H1 (cell line): ENCODE measurements around the gene RAD51B. TPM values are rescaled to one million over a fixed set of nuclear protein-coding genes. Genes with fewer than 3 reads are reported as not detected.

ENCODE experiments used
- CTCF ChIA-PET: fragments of 300-600 bp; sonication (Branson Sonifier 250); formaldehyde crosslinking; loops from one replicate; lab custom pipeline; 2021; ENCODE audit not compliant: partially characterized antibody; lab: Charles Lee
- POLR2A ChIA-PET: fragments of 300-600 bp; sonication (Branson Sonifier 250); formaldehyde crosslinking; loops from one replicate; lab custom pipeline; 2021; ENCODE audit warnings: inconsistent platforms; ENCODE audit not compliant: partially characterized antibody; lab: Charles Lee
- DNase-seq, 2 experiments: peaks; one replicate each; pipeline versions ENCODE4 v3.0.0 to v3.0.0-alpha.2; 2010 to 2022; ENCODE audit warnings: low spot score in 2 of 2, low read depth in 1 of 2, mixed read lengths in 1 of 2
- FAIRE-seq: peaks from 2 replicates; lab custom pipeline; 2011; peaks lifted over from hg19 to GRCh38; lab: Jason Lieb, UNC
- H2AFZ ChIP-seq: 2 replicates; pipeline ENCODE4 v1.8.1; 2012; ENCODE audit warnings: low read length, inconsistent platforms
- H2AK5ac ChIP-seq: 2 replicates; pipeline ENCODE4 v1.6.1; 2013; ENCODE audit warnings: low read depth, low read length
- H2BK120ac ChIP-seq: replicated peaks from 2 replicates; pipeline ENCODE3; 2013; ENCODE audit warnings: low read depth, low read length, inconsistent platforms
- H2BK12ac ChIP-seq: 2 replicates; pipeline ENCODE4 v1.6.1; 2013; ENCODE audit warnings: low read depth, low read length
- H2BK15ac ChIP-seq: 2 replicates; pipeline ENCODE4 v1.6.1; 2013; ENCODE audit warnings: low read length
- H2BK20ac ChIP-seq: 2 replicates; pipeline ENCODE4 v1.6.1; 2013; ENCODE audit warnings: low read length
- H2BK5ac ChIP-seq: 2 replicates; pipeline ENCODE4 v1.6.1; 2013; ENCODE audit warnings: low read depth, low read length
- H3K14ac ChIP-seq: 2 replicates; pipeline ENCODE4 v1.6.1; 2013; ENCODE audit warnings: inconsistent platforms; ENCODE audit not compliant: insufficient read length
- H3K18ac ChIP-seq: 2 replicates; pipeline ENCODE4 v1.6.1; 2013; ENCODE audit warnings: low read length; ENCODE audit errors: extremely low read depth
- H3K23ac ChIP-seq: 2 replicates; pipeline ENCODE4 v1.6.1; 2013; ENCODE audit warnings: inconsistent platforms; ENCODE audit not compliant: insufficient read length
- H3K23me2 ChIP-seq: 2 replicates; pipeline ENCODE4 v1.6.1; 2013; ENCODE audit warnings: low read depth, low read length
- H3K27ac ChIP-seq: 2 replicates; pipeline ENCODE4 v1.6.1; 2011; ENCODE audit warnings: low read depth, low read length, inconsistent platforms
- H3K27me3 ChIP-seq, 4 experiments: replicated peaks in 1 of 4; 1 replicate in 1 of 4; 2 replicates in 3 of 4; pipeline versions ENCODE4 v1.6.1 to v1.8.1; 2011 to 2013; ENCODE audit warnings: low read length in 3 of 4, mild to moderate bottlenecking in 3 of 4, inconsistent platforms in 2 of 4, mixed read lengths in 2 of 4, moderate library complexity in 1 of 4; ENCODE audit not compliant: control insufficient read depth in 3 of 4, insufficient read depth in 3 of 4; ENCODE audit errors: extremely low read depth in 1 of 4
- H3K36me3 ChIP-seq, 4 experiments: 2 replicates each; pipeline versions ENCODE4 v1.6.1 to v1.8.1; 2011 to 2013; ENCODE audit warnings: mild to moderate bottlenecking in 4 of 4, low read length in 3 of 4, moderate library complexity in 2 of 4, control low read depth in 1 of 4, inconsistent platforms in 1 of 4; ENCODE audit not compliant: insufficient read depth in 4 of 4, control insufficient read depth in 2 of 4
- H3K4ac ChIP-seq: replicated peaks from 2 replicates; pipeline ENCODE3; 2013; ENCODE audit warnings: low read length, low read depth, mixed read lengths, inconsistent platforms; ENCODE audit not compliant: insufficient read length
- H3K4me1 ChIP-seq, 4 experiments: replicated peaks in 1 of 4; 1 replicate in 1 of 4; 2 replicates in 3 of 4; pipeline versions ENCODE4 v1.6.1 to v1.8.1; 2011 to 2013; ENCODE audit warnings: low read length in 3 of 4, inconsistent platforms in 2 of 4, mixed read lengths in 1 of 4; ENCODE audit not compliant: insufficient read depth in 4 of 4, control insufficient read depth in 3 of 4
- H3K4me2 ChIP-seq, 2 experiments: 2 replicates each; pipeline versions ENCODE4 v1.6.1 to v1.8.1; 2011 to 2013; ENCODE audit warnings: low read depth in 2 of 2, low read length in 2 of 2, control low read depth in 1 of 2, inconsistent platforms in 1 of 2, mild to moderate bottlenecking in 1 of 2; ENCODE audit not compliant: insufficient read depth in 1 of 2
- H3K4me3 ChIP-seq, 4 experiments: fragments of 200-600, 300-600 bp in 1 of 4; sonication (generic), shearing (Covaris generic), sonication (Bioruptor Twin) in 1 of 4; 2 replicates each; pipeline versions ENCODE4 v1.5.1 to v1.8.1; 2011 to 2016; ENCODE audit warnings: low read length in 4 of 4, low read depth in 3 of 4, control low read depth in 2 of 4, inconsistent platforms in 2 of 4, mild to moderate bottlenecking in 2 of 4, mixed read lengths in 1 of 4, moderate library complexity in 1 of 4; ENCODE audit not compliant: insufficient read depth in 2 of 4; ENCODE audit errors: extremely low read depth in 1 of 4
- H3K56ac ChIP-seq: replicated peaks from 2 replicates; pipeline ENCODE3; 2013; ENCODE audit warnings: low read depth, mild to moderate bottlenecking, mixed read lengths, low read length, inconsistent platforms; ENCODE audit not compliant: insufficient read length
- H3K79me1 ChIP-seq: 2 replicates; pipeline ENCODE4 v1.6.1; 2013; ENCODE audit warnings: low read depth, low read length, control low read depth
- H3K79me2 ChIP-seq, 2 experiments: 2 replicates each; pipeline versions ENCODE4 v1.6.1 to v1.8.1; 2012 to 2013; ENCODE audit warnings: low read length in 2 of 2, mild to moderate bottlenecking in 2 of 2, inconsistent platforms in 1 of 2; ENCODE audit not compliant: insufficient read depth in 2 of 2, control insufficient read depth in 1 of 2
- H3K9ac ChIP-seq, 4 experiments: replicated peaks in 1 of 4; 1 replicate in 1 of 4; 2 replicates in 3 of 4; pipeline versions ENCODE4 v1.6.1 to v1.8.1; 2011 to 2013; ENCODE audit warnings: low read depth in 3 of 4, low read length in 3 of 4, control low read depth in 2 of 4, mild to moderate bottlenecking in 2 of 4, moderate library complexity in 2 of 4, inconsistent platforms in 1 of 4; ENCODE audit errors: extremely low read depth in 1 of 4
- H3K9me3 ChIP-seq, 2 experiments: 2 replicates each; pipeline versions ENCODE4 v1.6.1 to v1.8.1; 2012 to 2013; ENCODE audit warnings: mild to moderate bottlenecking in 2 of 2, moderate library complexity in 2 of 2, control low read depth in 1 of 2, inconsistent platforms in 1 of 2, low read depth in 1 of 2, low read length in 1 of 2, mixed read lengths in 1 of 2; ENCODE audit not compliant: insufficient read depth in 2 of 2
- H4K20me1 ChIP-seq, 2 experiments: replicated peaks in 1 of 2; 2 replicates each; pipeline versions ENCODE3 to v1.8.1; 2011 to 2013; ENCODE audit warnings: inconsistent platforms in 2 of 2, low read length in 2 of 2, mild to moderate bottlenecking in 1 of 2; ENCODE audit not compliant: insufficient read depth in 2 of 2, control insufficient read depth in 1 of 2
- H4K5ac ChIP-seq: 2 replicates; pipeline ENCODE4 v1.6.1; 2013; ENCODE audit warnings: low read length, low read depth, mixed read lengths, inconsistent platforms; ENCODE audit not compliant: insufficient read length
- H4K8ac ChIP-seq: 2 replicates; pipeline ENCODE4 v1.8.0; 2013; ENCODE audit warnings: mild to moderate bottlenecking, moderate library complexity, low read length, inconsistent platforms; ENCODE audit not compliant: insufficient read depth; ENCODE audit errors: extremely low read depth
- H4K91ac ChIP-seq: replicated peaks from 2 replicates; pipeline ENCODE3; 2013; ENCODE audit warnings: low read length, mixed read lengths, inconsistent platforms; ENCODE audit not compliant: insufficient read length
- BCL11A ChIP-seq, 2 experiments: IDR thresholded peaks; one replicate each; pipeline ENCODE4 v1.6.1; 2011; ENCODE audit warnings: low read depth in 2 of 2, low read length in 2 of 2, mild to moderate bottlenecking in 2 of 2
- CBX5 ChIP-seq: fragments of 300-800, 300-1000 bp; sonication (generic); IDR thresholded peaks from 2 replicates; pipeline ENCODE4 v1.7.1; 2016; ENCODE audit warnings: antibody characterized with exemption, low read length, low read depth
- CTBP2 ChIP-seq: IDR thresholded peaks from 2 replicates; pipeline ENCODE4 v1.7.0; 2011; ENCODE audit warnings: borderline replicate concordance, mild to moderate bottlenecking, moderate library complexity, mixed read lengths, low read length; ENCODE audit not compliant: insufficient read depth, insufficient read length
- GABPA ChIP-seq: IDR thresholded peaks from 2 replicates; pipeline ENCODE4 v1.6.1; 2011; ENCODE audit warnings: mild to moderate bottlenecking, low read length, moderate library complexity, borderline replicate concordance; ENCODE audit not compliant: insufficient read depth
- NRF1 ChIP-seq: IDR thresholded peaks from 2 replicates; pipeline ENCODE4 v1.6.1; 2011; ENCODE audit warnings: mild to moderate bottlenecking, low read depth, low read length, improper control_type of control experiment
- POLR2AphosphoS5 ChIP-seq: IDR thresholded peaks from 2 replicates; pipeline ENCODE4 v1.6.1; 2011; ENCODE audit warnings: low read depth, low read length
- RXRA ChIP-seq: IDR thresholded peaks from 2 replicates; pipeline ENCODE4 v1.6.1; 2011; ENCODE audit warnings: low read depth, mild to moderate bottlenecking, low read length, moderate library complexity; ENCODE audit not compliant: insufficient read depth
- SP2 ChIP-seq: IDR thresholded peaks from 2 replicates; pipeline ENCODE4 v1.6.1; 2012; ENCODE audit warnings: mild to moderate bottlenecking, low read length, inconsistent platforms
- TCF12 ChIP-seq: IDR thresholded peaks from 2 replicates; pipeline ENCODE4 v1.6.1; 2011; ENCODE audit warnings: low read depth, mild to moderate bottlenecking, low read length
- TEAD4 ChIP-seq: IDR thresholded peaks from 2 replicates; pipeline ENCODE4 v1.6.1; 2012; ENCODE audit warnings: low read depth, low read length, inconsistent platforms, mixed read lengths
- WGBS, 2 experiments: shearing (Covaris generic) in 1 of 2; methylation state at CpG; one replicate each; pipeline versions ENCODE4 v1.1.6 to v1.1.7; 2013 to 2015; ENCODE audit warnings: low lambda C conversion rate in 2 of 2, mixed read lengths in 2 of 2, inconsistent platforms in 1 of 2, low coverage in 1 of 2, missing lambda C conversion rate in 1 of 2; ENCODE audit not compliant: insufficient replicate concordance in 2 of 2, insufficient coverage in 1 of 2, insufficient read length in 1 of 2; ENCODE audit errors: extremely low coverage in 1 of 2, missing lambda C conversion rate in 1 of 2; 5-methylcytosine and 5-hydroxymethylcytosine counted together
- polyA plus RNA-seq, 7 experiments: library from polyadenylated mRNA; depleted of rRNA in 3 of 7; stranded (reverse) in 5 of 7; unstranded in 2 of 7; fragments of >200 nt in 5 of 7; fragments of 200-250 nt in 2 of 7; gene quantifications; 1 replicate in 5 of 7; 2 replicates in 1 of 7; 4 replicates in 1 of 7; pipeline versions ENCODE4 v1.2.1 to v1.2.3, GENCODE V29; 2011 to 2013; ENCODE audit warnings: missing spikeins in 2 of 7, mixed read lengths in 2 of 7
- total RNA-seq: library from RNA; stranded (reverse); fragmentation: NEBNext Ultra II Directional; extraction: Animal tissue kit (Norgen Biotek cat#: 25700); gene quantifications from 2 replicates; pipeline ENCODE4 v1.2.1, GENCODE V29; 2021
- TF ChIP-seq, protein P1 (sequence below), 3 experiments: IDR thresholded peaks; 1 replicate in 2 of 3; 2 replicates in 1 of 3; pipeline versions ENCODE4 v1.5.1 to v1.6.1; 2011; ENCODE audit warnings: low read length in 3 of 3, mild to moderate bottlenecking in 3 of 3, inconsistent platforms in 2 of 3, low read depth in 1 of 3, moderate library complexity in 1 of 3; ENCODE audit not compliant: insufficient read depth in 1 of 3; ENCODE audit errors: control extremely low read depth in 1 of 3

RAD51B gene
- total and polyA plus RNA-seq, 2 of the 8 experiments (the other 6 are each of a cell fraction or from before 2014, with no cell fraction given), result 3.9 to 14.9 TPM

DNA sequence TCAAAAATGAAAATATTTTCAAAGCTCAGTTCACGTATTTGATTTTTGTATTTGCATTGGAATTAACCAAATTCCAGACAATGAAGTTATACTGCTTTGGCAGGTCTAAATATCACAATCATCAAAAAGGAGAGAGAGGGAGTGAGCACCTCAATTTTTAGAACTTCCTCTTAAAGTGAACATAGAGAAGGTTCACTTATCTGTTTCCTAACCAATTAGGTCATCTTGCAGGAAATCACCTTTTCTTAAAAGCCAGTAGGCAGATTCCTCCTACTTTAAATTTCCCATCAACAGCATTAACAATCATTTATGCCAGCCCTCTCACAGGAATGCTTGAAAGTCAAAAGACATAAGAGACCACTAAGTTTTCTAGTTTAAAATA lies 584.6 kb downstream of the RAD51B start:
- Histone ChIP-seq H3K36me3 (no peaks in the 10 kb centered on the region), H2BK120ac (no peak overlapping the region), H3K79me2 (no peaks in the 10 kb centered on the region), H2BK5ac (no peak overlapping the region), H3K56ac (no peak overlapping the region), H3K4me1 (peaks cover 0 to 8% (median 2%) of the 10 kb centered on the region in 4 experiments; a peak in 2 of 7 replicates), H3K79me1 (no peaks in the 10 kb centered on the region), H3K18ac (no peak overlapping the region), H3K27ac (no peak overlapping the region), H4K8ac (no peak overlapping the region), H3K14ac (no peak overlapping the region), H3K27me3 (peaks cover 0 to 1% (median 0%) of the 10 kb centered on the region in 4 experiments; a peak in 1 of 7 replicates), H2BK20ac (no peak overlapping the region), H3K9ac (no peak overlapping the region), H2AFZ (no peak overlapping the region), H3K23me2 (no peaks in the 10 kb centered on the region; the same call in 1 of the 2 replicates), H4K5ac (no peak overlapping the region), H4K91ac (no peak overlapping the region), H3K4me3 (no peak overlapping the region), H3K4ac (no peak overlapping the region), H2BK15ac (no peak overlapping the region), H3K9me3 (no peaks in the 10 kb centered on the region), H4K20me1 (no peaks in the 10 kb centered on the region), H3K23ac (no peak overlapping the region), H2AK5ac (no peak overlapping the region), H3K4me2 (no peak overlapping the region), H2BK12ac (no peak overlapping the region)
- DNase-seq (no peak), FAIRE-seq (no peak)
- ChIA-PET CTCF (interaction anchor here (0.9 to 1.7 kb wide), 2 partner anchors 13 to 28 kb away, joined by 3 to 5 read pairs; no protein-coding TSS in a partner anchor), POLR2A (no interaction called here)
- WGBS, 2 experiments, result 89% methylated on average over 1 of the region's 1 CpG; no CpG with 5 or more reads in 1 of the 2 experiments
- no peak for TF ChIP-seq GABPA
- TF ChIP-seq, protein P1, sequence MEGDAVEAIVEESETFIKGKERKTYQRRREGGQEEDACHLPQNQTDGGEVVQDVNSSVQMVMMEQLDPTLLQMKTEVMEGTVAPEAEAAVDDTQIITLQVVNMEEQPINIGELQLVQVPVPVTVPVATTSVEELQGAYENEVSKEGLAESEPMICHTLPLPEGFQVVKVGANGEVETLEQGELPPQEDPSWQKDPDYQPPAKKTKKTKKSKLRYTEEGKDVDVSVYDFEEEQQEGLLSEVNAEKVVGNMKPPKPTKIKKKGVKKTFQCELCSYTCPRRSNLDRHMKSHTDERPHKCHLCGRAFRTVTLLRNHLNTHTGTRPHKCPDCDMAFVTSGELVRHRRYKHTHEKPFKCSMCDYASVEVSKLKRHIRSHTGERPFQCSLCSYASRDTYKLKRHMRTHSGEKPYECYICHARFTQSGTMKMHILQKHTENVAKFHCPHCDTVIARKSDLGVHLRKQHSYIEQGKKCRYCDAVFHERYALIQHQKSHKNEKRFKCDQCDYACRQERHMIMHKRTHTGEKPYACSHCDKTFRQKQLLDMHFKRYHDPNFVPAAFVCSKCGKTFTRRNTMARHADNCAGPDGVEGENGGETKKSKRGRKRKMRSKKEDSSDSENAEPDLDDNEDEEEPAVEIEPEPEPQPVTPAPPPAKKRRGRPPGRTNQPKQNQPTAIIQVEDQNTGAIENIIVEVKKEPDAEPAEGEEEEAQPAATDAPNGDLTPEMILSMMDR (IDR thresholded peaks at IDR 0.05; ENCODE audit: control extremely low read depth in 1 of 3, insufficient read depth in 1 of 3, low read depth in 1 of 3, low read length in 3 of 3), result no peak
- TF ChIP-seq CBX5, result no peak
- TF ChIP-seq SP2, result no peak
- TF ChIP-seq TCF12, result no peak
- TF ChIP-seq CTBP2, result no peak
- no peak for TF ChIP-seq TEAD4
- TF ChIP-seq BCL11A (IDR thresholded peaks at IDR 0.05; ENCODE audit: low read depth in 2 of 2, low read length in 2 of 2), result no peak
- no peak for TF ChIP-seq POLR2AphosphoS5
- TF ChIP-seq RXRA, result no peak
- no peak for TF ChIP-seq NRF1
